NCI-H748 (cell line): ENCODE measurements around the gene DLGAP1.
A peak's percentile ranks its signal among the peaks of the same experiment; 100 is the strongest.

Source experiments
- DNase-seq: peaks from one replicate; lab custom pipeline; 2025; ENCODE audit not compliant: unreplicated experiment; lab: John Stamatoyannopoulos, UW

Gene DLGAP1

GRCh38 chr18:3649633-3650426 lies 805.3 kb downstream of the DLGAP1 start:
- no peak for DNase-seq

GRCh38 chr18:3649135-3649632 lies 805.9 kb downstream of the DLGAP1 start:
- DNase-seq: no peak

GRCh38 chr18:3648641-3649040 lies 806.5 kb downstream of the DLGAP1 start:
- peak; percentile 73 for DNase-seq

- peak; percentile 95 for DNase-seq
Observed at GRCh38 chr18:3648200-3648599, 806.9 kb downstream of the DLGAP1 start.

- no peak for DNase-seq
Observed at GRCh38 chr18:3647636-3648035, 807.5 kb downstream of the DLGAP1 start.

GRCh38 chr18:3645384-3646156 lies 809.5 kb downstream of the DLGAP1 start:
- no peak for DNase-seq

- DNase-seq: no peak
Observed at GRCh38 chr18:3634250-3634939, 820.7 kb downstream of the DLGAP1 start.

GRCh38 chr18:3631887-3632286 lies 823.2 kb downstream of the DLGAP1 start:
- no peak for DNase-seq

GRCh38 chr18:3626929-3627458 lies 828.1 kb downstream of the DLGAP1 start:
- DNase-seq: no peak

- no peak for DNase-seq
Observed at GRCh38 chr18:3625742-3626091, 829.4 kb downstream of the DLGAP1 start.

GRCh38 chr18:3624935-3625741 lies 830.0 kb downstream of the DLGAP1 start:
- DNase-seq: no peak

GRCh38 chr18:3624546-3624934 lies 830.6 kb downstream of the DLGAP1 start:
- DNase-seq: no peak

- DNase-seq: no peak
Observed at GRCh38 chr18:3623769-3624545, 831.1 kb downstream of the DLGAP1 start.

GRCh38 chr18:3620146-3621119 lies 834.7 kb downstream of the DLGAP1 start:
- no peak for DNase-seq

- no peak for DNase-seq
Observed at GRCh38 chr18:3619746-3620145, 835.4 kb downstream of the DLGAP1 start.

- DNase-seq: no peak
Observed at GRCh38 chr18:3619222-3619621, 835.9 kb downstream of the DLGAP1 start.

GRCh38 chr18:3616744-3617143 lies 838.4 kb downstream of the DLGAP1 start:
- no peak for DNase-seq

GRCh38 chr18:3616142-3616541 lies 839.0 kb downstream of the DLGAP1 start:
- DNase-seq: no peak
